Smooth muscle cell (in vitro differentiated cells): ENCODE measurements around the gene CHD9. TPM values are rescaled to one million over a fixed set of nuclear protein-coding genes. Genes with fewer than 3 reads are reported as not detected.
A peak's percentile ranks its signal among the peaks of the same experiment; 100 is the strongest.

ENCODE experiments used
- DNase-seq: peaks from one replicate; lab custom pipeline; 2025; ENCODE audit not compliant: unreplicated experiment; lab: John Stamatoyannopoulos, UW
- H2AFZ ChIP-seq: fragments of 200-600 bp; sonication (generic); 2 replicates; pipeline ENCODE4 v1.6.0; 2016; ENCODE audit warnings: antibody characterized with exemption, low read depth, mild to moderate bottlenecking
- H3F3A ChIP-seq: fragments of 200-600 bp; sonication (generic); 2 replicates; pipeline ENCODE4 v1.6.0; 2017; ENCODE audit warnings: antibody characterized with exemption, low read depth
- H3K27ac ChIP-seq: fragments of 200-600 bp; sonication (generic); 2 replicates; pipeline ENCODE4 v1.5.1; 2016; ENCODE audit warnings: low read depth, mild to moderate bottlenecking
- H3K27me3 ChIP-seq: fragments of 200-600 bp; sonication (generic); 2 replicates; pipeline ENCODE4 v1.6.1; 2016; ENCODE audit warnings: low read depth, mild to moderate bottlenecking
- H3K36me3 ChIP-seq: fragments of 200-600 bp; sonication (generic); 2 replicates; pipeline ENCODE4 v1.5.1; 2016; ENCODE audit warnings: low read depth
- H3K4me1 ChIP-seq: fragments of 200-600 bp; sonication (generic); 2 replicates; pipeline ENCODE4 v1.5.1; 2016; ENCODE audit warnings: low read depth
- H3K4me2 ChIP-seq: fragments of 200-600 bp; sonication (generic); 2 replicates; pipeline ENCODE4 v1.6.0; 2016; ENCODE audit warnings: mild to moderate bottlenecking
- H3K4me3 ChIP-seq: fragments of 200-600 bp; sonication (generic); 2 replicates; pipeline ENCODE4 v1.5.1; 2016; ENCODE audit warnings: mild to moderate bottlenecking
- H3K79me2 ChIP-seq: fragments of 200-600 bp; sonication (generic); 2 replicates; pipeline ENCODE4 v1.6.0; 2016; ENCODE audit warnings: low read depth, mild to moderate bottlenecking
- H3K9ac ChIP-seq: fragments of 200-600 bp; sonication (generic); 2 replicates; pipeline ENCODE4 v1.6.0; 2016; ENCODE audit warnings: low read depth
- H3K9me3 ChIP-seq: fragments of 200-600 bp; sonication (generic); replicated peaks from 2 replicates; pipeline ENCODE4 v1.5.1; 2016; ENCODE audit warnings: low read depth
- H4K20me1 ChIP-seq: fragments of 200-600 bp; sonication (generic); 2 replicates; pipeline ENCODE4 v1.6.0; 2016; ENCODE audit warnings: low read depth
- WGBS: methylation state at CpG from one replicate; pipeline ENCODE4 v1.1.7; 2016; ENCODE audit warnings: low lambda C conversion rate; 5-methylcytosine and 5-hydroxymethylcytosine counted together
- polyA plus RNA-seq: library from polyadenylated mRNA; unstranded; fragments of >200 nt; fragmentation: Nextera tagmentation; extraction: Ambion mirVana; gene quantifications from 2 replicates; pipeline ENCODE4 v1.2.1, GENCODE V29; 2016
- total RNA-seq: library from RNA; depleted of rRNA; stranded (reverse); fragments of >200 nt; gene quantifications from 2 replicates; pipeline ENCODE4 v1.2.3, GENCODE V29; 2014
- TF ChIP-seq, protein P1 (sequence below): fragments of 200-600 bp; sonication (generic); IDR thresholded peaks from 2 replicates; pipeline ENCODE4 v1.5.1; 2017; ENCODE audit warnings: borderline replicate concordance, mild to moderate bottlenecking, antibody characterized with exemption; ENCODE audit not compliant: insufficient read depth, poor library complexity, severe bottlenecking

Gene CHD9
- total and polyA plus RNA-seq, 2 experiments from 2014 or later = 43.7 to 117 TPM

DNA sequence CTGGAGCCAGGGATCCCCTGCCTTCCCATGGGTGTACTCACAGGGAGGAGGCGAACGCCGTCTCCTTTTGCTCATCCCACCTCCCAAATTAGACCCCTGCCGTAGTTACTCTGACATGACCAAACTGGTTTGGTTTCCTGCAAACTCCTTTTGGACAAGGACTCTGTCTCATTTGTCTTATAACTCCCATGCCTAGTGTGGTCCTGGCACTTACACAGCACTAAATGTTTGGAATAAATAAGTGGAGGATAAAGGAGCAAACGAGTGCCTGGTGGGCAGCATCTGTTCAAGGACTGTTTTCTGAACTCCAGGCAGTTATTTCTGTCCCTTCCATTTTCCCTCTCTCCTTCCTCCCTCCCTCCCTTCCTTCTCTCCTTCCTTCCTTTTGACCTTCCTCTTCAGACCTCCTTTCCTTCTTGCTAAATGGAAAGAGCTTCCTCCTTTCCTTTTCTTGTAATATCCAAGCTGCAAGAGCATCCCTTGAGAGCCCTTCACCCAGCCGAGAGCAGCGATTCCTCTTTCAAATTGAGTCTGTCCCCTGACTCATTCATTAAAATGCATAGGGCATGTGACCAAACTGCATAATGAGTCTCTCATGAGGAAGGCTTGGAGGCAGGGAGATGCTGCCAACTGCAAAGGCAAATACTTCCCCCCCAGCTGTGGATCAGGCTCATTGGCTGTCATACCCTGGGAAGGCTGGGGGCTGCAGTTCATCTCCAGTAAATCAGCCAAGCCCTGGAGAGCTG lies 36.8 kb downstream of the CHD9 start:
- TF ChIP-seq, protein P1, sequence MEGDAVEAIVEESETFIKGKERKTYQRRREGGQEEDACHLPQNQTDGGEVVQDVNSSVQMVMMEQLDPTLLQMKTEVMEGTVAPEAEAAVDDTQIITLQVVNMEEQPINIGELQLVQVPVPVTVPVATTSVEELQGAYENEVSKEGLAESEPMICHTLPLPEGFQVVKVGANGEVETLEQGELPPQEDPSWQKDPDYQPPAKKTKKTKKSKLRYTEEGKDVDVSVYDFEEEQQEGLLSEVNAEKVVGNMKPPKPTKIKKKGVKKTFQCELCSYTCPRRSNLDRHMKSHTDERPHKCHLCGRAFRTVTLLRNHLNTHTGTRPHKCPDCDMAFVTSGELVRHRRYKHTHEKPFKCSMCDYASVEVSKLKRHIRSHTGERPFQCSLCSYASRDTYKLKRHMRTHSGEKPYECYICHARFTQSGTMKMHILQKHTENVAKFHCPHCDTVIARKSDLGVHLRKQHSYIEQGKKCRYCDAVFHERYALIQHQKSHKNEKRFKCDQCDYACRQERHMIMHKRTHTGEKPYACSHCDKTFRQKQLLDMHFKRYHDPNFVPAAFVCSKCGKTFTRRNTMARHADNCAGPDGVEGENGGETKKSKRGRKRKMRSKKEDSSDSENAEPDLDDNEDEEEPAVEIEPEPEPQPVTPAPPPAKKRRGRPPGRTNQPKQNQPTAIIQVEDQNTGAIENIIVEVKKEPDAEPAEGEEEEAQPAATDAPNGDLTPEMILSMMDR = no peak
- Histone ChIP-seq H3K9me3 (no peaks in the 10 kb centered on the region), H3K4me1 (peaks cover 27% of the 10 kb centered on the region), H3K36me3 (no peaks in the 10 kb centered on the region), H3K79me2 (peaks cover 40% of the 10 kb centered on the region), H3K27me3 (no peaks in the 10 kb centered on the region), H4K20me1 (no peaks in the 10 kb centered on the region), H3K4me3 (no peak overlapping the region), H3K27ac (peak overlapping the region; percentile 86), H3K9ac (peak overlapping the region; percentile 43), H2AFZ (no peak overlapping the region), H3F3A (peaks cover 15% of the 10 kb centered on the region), H3K4me2 (peak overlapping the region; percentile 73)
- WGBS = 36% methylated on average over 7 of the region's 7 CpGs
- DNase-seq = no peak

DNA sequence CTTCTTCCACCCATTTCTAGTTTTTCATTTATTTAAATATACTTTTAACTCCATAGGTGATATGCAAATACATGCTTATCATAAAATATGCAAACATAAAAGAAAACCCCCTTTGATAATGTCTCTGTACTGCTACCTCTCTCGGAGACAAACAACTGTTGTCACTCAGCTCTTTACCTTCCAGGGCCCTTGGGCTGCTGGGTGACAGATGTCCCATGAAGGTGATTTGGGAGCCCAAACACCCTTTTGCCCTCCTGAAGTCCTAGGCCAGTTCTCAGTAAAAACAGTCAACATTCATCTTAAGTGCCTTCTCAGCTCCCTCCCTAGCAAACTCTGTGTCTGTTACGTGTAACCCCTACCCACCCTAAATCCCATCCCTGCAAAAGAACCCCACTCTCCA lies 37.5 kb downstream of the CHD9 start:
- H3K9ac ChIP-seq = no peak overlapping the region

DNA sequence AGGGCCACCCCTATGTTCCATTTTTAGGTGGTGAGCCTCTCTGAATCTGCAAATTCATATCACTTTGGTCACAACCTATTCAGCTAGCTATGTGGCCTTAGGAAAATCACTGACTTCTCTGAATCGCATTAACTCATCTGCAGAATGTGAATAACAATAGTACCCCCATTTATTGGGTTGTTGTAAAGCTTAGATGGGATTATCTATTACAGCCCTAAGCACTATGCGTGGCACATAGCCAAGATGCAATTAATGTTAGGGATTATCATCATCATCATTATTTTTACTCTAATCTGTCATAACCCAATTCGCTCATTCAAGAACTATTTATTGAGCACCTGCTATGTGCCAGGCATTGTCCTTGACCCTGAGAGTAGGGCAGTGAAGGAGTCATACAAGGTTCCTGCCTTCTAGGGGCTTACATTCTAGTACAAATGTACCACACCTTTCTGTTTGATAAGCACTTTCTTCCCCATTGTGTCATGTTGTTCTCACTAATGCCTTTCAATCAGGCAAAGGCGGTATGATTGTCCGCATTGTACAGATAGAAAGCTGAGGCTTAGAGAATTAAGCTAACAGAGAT lies 38.5 kb downstream of the CHD9 start:
- peak overlapping the region; percentile 45 for H3K27ac ChIP-seq
- H4K20me1 ChIP-seq = no peaks in the 10 kb centered on the region
- TF ChIP-seq, protein P1 = no peak
- H3K9me3 ChIP-seq = no peaks in the 10 kb centered on the region
- H3K4me3 ChIP-seq = no peak overlapping the region
- peaks cover 51% of the 10 kb centered on the region for H3K79me2 ChIP-seq
- H3K9ac ChIP-seq = no peak overlapping the region
- 97% methylated on average over 5 of the region's 5 CpGs for WGBS
- no peak overlapping the region for H2AFZ ChIP-seq
- H3F3A ChIP-seq = peaks cover 19% of the 10 kb centered on the region
- H3K27me3 ChIP-seq = no peaks in the 10 kb centered on the region
- no peak for DNase-seq
- H3K36me3 ChIP-seq = no peaks in the 10 kb centered on the region
- no peak overlapping the region for H3K4me2 ChIP-seq
- peaks cover 30% of the 10 kb centered on the region for H3K4me1 ChIP-seq

More for the DNA sequence above, 37.5 kb downstream of the CHD9 start:
- TF ChIP-seq, protein P1 = no peak
- no peaks in the 10 kb centered on the region for H3K36me3 ChIP-seq
- peak overlapping the region; percentile 86 for H3K27ac ChIP-seq
- H3F3A ChIP-seq = peaks cover 12% of the 10 kb centered on the region
- H3K27me3 ChIP-seq = no peaks in the 10 kb centered on the region
- H3K4me3 ChIP-seq = no peak overlapping the region
- H3K4me2 ChIP-seq = peak overlapping the region; percentile 73
- 83% methylated on average over 2 of the region's 2 CpGs for WGBS
- peaks cover 27% of the 10 kb centered on the region for H3K4me1 ChIP-seq
- no peak overlapping the region for H2AFZ ChIP-seq
- H3K79me2 ChIP-seq = peaks cover 46% of the 10 kb centered on the region
- no peaks in the 10 kb centered on the region for H4K20me1 ChIP-seq
- H3K9me3 ChIP-seq = no peaks in the 10 kb centered on the region
- DNase-seq = no peak
